CD4-positive, CD25-positive, alpha-beta regulatory T cell (primary cell): Measurements from ENCODE around the gene ADGRL1. TPM values are rescaled to one million over a fixed set of nuclear protein-coding genes. Genes with fewer than 3 reads are reported as not detected.

ENCODE experiments used
- ATAC-seq, 2 donors: fragments of 150-1000 bp; cut with Tn5 transposase; one replicate each; pipeline ENCODE4 v1.10.0; 2021; ENCODE audit warnings: low read depth in 2 of 2, moderate number of reproducible peaks in 2 of 2, moderate library complexity in 1 of 2
- DNase-seq, 3 donors: peaks; one replicate each; pipeline versions ENCODE4 v3.0.0 to v3.0.0-alpha.2; 2012 to 2022; ENCODE audit warnings: mixed read lengths in 1 of 3
- H3K27ac ChIP-seq: one replicate; pipeline ENCODE4 v1.7.0; 2013; ENCODE audit warnings: mild to moderate bottlenecking, low read length; ENCODE audit not compliant: insufficient read depth, poor library complexity, severe bottlenecking
- H3K27me3 ChIP-seq: one replicate; pipeline ENCODE4 v1.7.0; 2013; ENCODE audit warnings: low read length; ENCODE audit not compliant: control insufficient read depth, insufficient read depth
- H3K36me3 ChIP-seq: one replicate; pipeline ENCODE4 v1.7.0; 2013; ENCODE audit warnings: mild to moderate bottlenecking, low read length, moderate library complexity; ENCODE audit not compliant: control insufficient read depth, insufficient read depth
- H3K4me1 ChIP-seq: 2 replicates; pipeline ENCODE4 v1.7.0; 2013; ENCODE audit warnings: mild to moderate bottlenecking, low read length; ENCODE audit not compliant: insufficient read depth, control insufficient read depth, poor library complexity, severe bottlenecking
- H3K4me3 ChIP-seq: one replicate; pipeline ENCODE4 v1.7.0; 2013; ENCODE audit warnings: low read depth, mild to moderate bottlenecking, low read length, moderate library complexity
- H3K9me3 ChIP-seq, 2 experiments: 1 replicate in 1 of 2; 2 replicates in 1 of 2; pipeline ENCODE4 v1.7.0; 2013; ENCODE audit warnings: low read length in 2 of 2, mild to moderate bottlenecking in 1 of 2, moderate library complexity in 1 of 2; ENCODE audit not compliant: control insufficient read depth in 2 of 2
- H3K27ac Mint-ChIP-seq, 3 donors: one replicate each; pipeline ENCODE4 v1.8.0; 2020 to 2022; ENCODE audit warnings: mild to moderate bottlenecking in 3 of 3, mixed read lengths in 3 of 3, moderate library complexity in 2 of 3
- H3K27me3 Mint-ChIP-seq: one replicate; pipeline ENCODE4 v1.8.0; 2022; ENCODE audit warnings: mild to moderate bottlenecking, mixed read lengths
- H3K36me3 Mint-ChIP-seq: one replicate; pipeline ENCODE4 v1.8.0; 2020; ENCODE audit warnings: mixed read lengths
- H3K4me1 Mint-ChIP-seq, 4 donors: one replicate each; pipeline ENCODE4 v1.8.0; 2020 to 2022; ENCODE audit warnings: mixed read lengths in 4 of 4, mild to moderate bottlenecking in 1 of 4
- H3K4me3 Mint-ChIP-seq, 4 donors: one replicate each; pipeline ENCODE4 v1.8.0; 2020 to 2022; ENCODE audit warnings: mild to moderate bottlenecking in 4 of 4, mixed read lengths in 4 of 4, moderate library complexity in 3 of 4
- H3K9me3 Mint-ChIP-seq, 7 donors: one replicate each; pipeline ENCODE4 v1.8.0; 2020 to 2022; ENCODE audit warnings: mixed read lengths in 7 of 7, mild to moderate bottlenecking in 3 of 7, moderate library complexity in 2 of 7
- polyA plus RNA-seq, 4 donors: library from polyadenylated mRNA; unstranded; fragments of 300-500 nt; fragmentation: Illumina TruSeq; gene quantifications; one replicate each; pipeline ENCODE4 v1.2.3, GENCODE V29; 2021
- total RNA-seq: library from RNA; stranded (reverse); gene quantifications from one replicate; pipeline ENCODE4 v1.2.3, GENCODE V29; 2022

Gene ADGRL1
- total and polyA plus RNA-seq, 5 donors from 2014 or later = 0.21 to 8.2 (median 0.34) TPM; not detected in 1

- Mint-ChIP-seq H3K36me3 (no peaks in the 10 kb centered on the region), H3K4me3 (no peak overlapping the region), H3K27ac (peak overlapping the region in 1 of 3 donors; percentile 23), H3K9me3 (no peaks in the 10 kb centered on the region), H3K4me1 (peaks cover 0 to 50% (median 17%) of the 10 kb centered on the region in 4 donors), H3K27me3 (no peaks in the 10 kb centered on the region)
- Histone ChIP-seq H3K27me3 (no peaks in the 10 kb centered on the region), H3K27ac (no peak overlapping the region), H3K4me3 (no peak overlapping the region), H3K4me1 (peaks cover 28% of the 10 kb centered on the region), H3K36me3 (peaks cover 4% of the 10 kb centered on the region), H3K9me3 (no peaks in the 10 kb centered on the region)
- DNase-seq = no peak
- no peak for ATAC-seq
Observed at GRCh38 chr19:14110650-14111049, 95.3 kb downstream of the ADGRL1 start.

- Mint-ChIP-seq H3K4me3 (no peak overlapping the region), H3K36me3 (no peaks in the 10 kb centered on the region), H3K9me3 (no peaks in the 10 kb centered on the region), H3K27ac (peak overlapping the region in 1 of 3 donors; percentile 62), H3K4me1 (peaks cover 0 to 27% (median 9%) of the 10 kb centered on the region in 4 donors), H3K27me3 (no peaks in the 10 kb centered on the region)
- ATAC-seq = no peak
- no peak overlapping the region for H3K4me3 ChIP-seq
- no peaks in the 10 kb centered on the region for H3K9me3 ChIP-seq
- no peak for DNase-seq
- H3K36me3 ChIP-seq = peaks cover 12% of the 10 kb centered on the region
- no peak overlapping the region for H3K27ac ChIP-seq
- peaks cover 12% of the 10 kb centered on the region for H3K4me1 ChIP-seq
- no peaks in the 10 kb centered on the region for H3K27me3 ChIP-seq
Observed at GRCh38 chr19:14107581-14108461, 98.1 kb downstream of the ADGRL1 start.

GRCh38 chr19:14106840-14107239, 99.1 kb downstream of the ADGRL1 start:
- peaks cover 19% of the 10 kb centered on the region for H3K36me3 ChIP-seq
- no peak for ATAC-seq
- H3K27me3 Mint-ChIP-seq = no peaks in the 10 kb centered on the region
- H3K36me3 Mint-ChIP-seq = no peaks in the 10 kb centered on the region
- H3K4me3 ChIP-seq = no peak overlapping the region
- H3K4me3 Mint-ChIP-seq = no peak overlapping the region
- no peak for DNase-seq
- peaks cover 0 to 17% (median 7%) of the 10 kb centered on the region in 4 donors for H3K4me1 Mint-ChIP-seq
- no peaks in the 10 kb centered on the region for H3K9me3 Mint-ChIP-seq
- H3K27me3 ChIP-seq = no peaks in the 10 kb centered on the region
- no peaks in the 10 kb centered on the region for H3K9me3 ChIP-seq
- no peak overlapping the region for H3K27ac ChIP-seq
- no peak overlapping the region for H3K27ac Mint-ChIP-seq
- H3K4me1 ChIP-seq = peaks cover 3% of the 10 kb centered on the region

GRCh38 chr19:14105680-14106079, 100.3 kb downstream of the ADGRL1 start:
- no peak overlapping the region for H3K4me3 Mint-ChIP-seq
- Histone ChIP-seq H3K36me3 (peaks cover 25% of the 10 kb centered on the region), H3K4me1 (no peaks in the 10 kb centered on the region), H3K27me3 (no peaks in the 10 kb centered on the region), H3K27ac (no peak overlapping the region), H3K9me3 (no peaks in the 10 kb centered on the region), H3K4me3 (no peak overlapping the region)
- DNase-seq (no peak), ATAC-seq (no peak)
- H3K4me1 Mint-ChIP-seq = peaks cover 0 to 7% (median 4%) of the 10 kb centered on the region in 4 donors
- H3K27me3 Mint-ChIP-seq = no peaks in the 10 kb centered on the region
- peaks cover 4% of the 10 kb centered on the region for H3K36me3 Mint-ChIP-seq
- H3K27ac Mint-ChIP-seq = peak overlapping the region in 1 of 3 donors; percentile 42
- no peaks in the 10 kb centered on the region for H3K9me3 Mint-ChIP-seq

- ATAC-seq = no peak
- H3K4me3 ChIP-seq = no peak overlapping the region
- Mint-ChIP-seq H3K36me3 (peaks cover 5% of the 10 kb centered on the region), H3K27me3 (no peaks in the 10 kb centered on the region), H3K4me3 (no peak overlapping the region), H3K9me3 (no peaks in the 10 kb centered on the region), H3K27ac (no peak overlapping the region), H3K4me1 (peaks cover 0 to 5% (median 0%) of the 10 kb centered on the region in 4 donors)
- H3K9me3 ChIP-seq = no peaks in the 10 kb centered on the region
- peaks cover 28% of the 10 kb centered on the region for H3K36me3 ChIP-seq
- no peaks in the 10 kb centered on the region for H3K27me3 ChIP-seq
- no peaks in the 10 kb centered on the region for H3K4me1 ChIP-seq
- DNase-seq = no peak
- no peak overlapping the region for H3K27ac ChIP-seq
Observed at GRCh38 chr19:14103310-14103709, 102.7 kb downstream of the ADGRL1 start.

GRCh38 chr19:14102756-14103155, 103.2 kb downstream of the ADGRL1 start:
- H3K4me1 Mint-ChIP-seq = peaks cover 0 to 2% (median 0%) of the 10 kb centered on the region in 4 donors
- Histone ChIP-seq H3K36me3 (peaks cover 31% of the 10 kb centered on the region), H3K4me1 (no peaks in the 10 kb centered on the region), H3K27me3 (no peaks in the 10 kb centered on the region), H3K9me3 (no peaks in the 10 kb centered on the region), H3K27ac (no peak overlapping the region), H3K4me3 (no peak overlapping the region)
- ATAC-seq (no peak), DNase-seq (no peak)
- peaks cover 9% of the 10 kb centered on the region for H3K36me3 Mint-ChIP-seq
- no peaks in the 10 kb centered on the region for H3K9me3 Mint-ChIP-seq
- no peak overlapping the region for H3K4me3 Mint-ChIP-seq
- H3K27ac Mint-ChIP-seq = no peak overlapping the region
- H3K27me3 Mint-ChIP-seq = no peaks in the 10 kb centered on the region

- peaks cover 34% of the 10 kb centered on the region for H3K36me3 ChIP-seq
Observed at GRCh38 chr19:14102102-14102696, 103.8 kb downstream of the ADGRL1 start.

More at GRCh38 chr19:14102102-14102696, 103.8 kb downstream of the ADGRL1 start:
- Histone ChIP-seq H3K4me1 (no peaks in the 10 kb centered on the region), H3K9me3 (no peaks in the 10 kb centered on the region), H3K27me3 (no peaks in the 10 kb centered on the region), H3K27ac (no peak overlapping the region), H3K4me3 (no peak overlapping the region)
- no peaks in the 10 kb centered on the region for H3K27me3 Mint-ChIP-seq
- no peaks in the 10 kb centered on the region for H3K9me3 Mint-ChIP-seq
- peaks cover 0 to 3% (median 0%) of the 10 kb centered on the region in 4 donors for H3K4me1 Mint-ChIP-seq
- H3K4me3 Mint-ChIP-seq = no peak overlapping the region
- H3K36me3 Mint-ChIP-seq = peaks cover 10% of the 10 kb centered on the region
- no peak for DNase-seq
- no peak overlapping the region for H3K27ac Mint-ChIP-seq
- no peak for ATAC-seq
